HepG2 (cell line): ENCODE results near the gene NACC2. TPM values are rescaled to one million over a fixed set of nuclear protein-coding genes. Genes with fewer than 3 reads are reported as not detected.

Experiments
- ATAC-seq: fragments of 200-7000 bp; cut with Tn5 transposase; 3 replicates; pipeline ENCODE4 v1.9.1; 2020; ENCODE audit warnings: mild to moderate bottlenecking, moderate library complexity
- BruUV-seq: library from RNA; stranded (reverse); fragments of 400-500 nt; replicated peaks from 2 replicates; lab custom pipeline; 2021; lab: Mats Ljungman, UMichigan
- CTCF ChIA-PET: fragments of 300-600 bp; formaldehyde crosslinking; extraction: SDS; loops from one replicate; lab custom pipeline; 2021; ENCODE audit warnings: low total read pairs, inconsistent platforms, low intra/inter-chr PET ratio; lab: Yijun Ruan, JAX
- POLR2A ChIA-PET: fragments of 350-600 bp; sonication (Branson Sonifier 250); formaldehyde crosslinking; loops from one replicate; lab custom pipeline; 2020; ENCODE audit warnings: antibody characterized with exemption, inconsistent platforms; lab: Yijun Ruan, JAX
- DNase-seq: peaks from one replicate; pipeline ENCODE4 v3.0.0-alpha.2; 2015; ENCODE audit warnings: low spot score
- FAIRE-seq: peaks from 3 replicates; lab custom pipeline; 2011; peaks lifted over from hg19 to GRCh38; lab: Jason Lieb, UNC
- H2AFZ ChIP-seq: one replicate; pipeline ENCODE4 v1.6.1; 2011; ENCODE audit warnings: low read length, inconsistent platforms
- H3K27ac ChIP-seq: fragments of 300-600 bp; 3 replicates; pipeline ENCODE4 v1.8.0; 2011; ENCODE audit warnings: mixed run types, mild to moderate bottlenecking, mixed read lengths, low read length, inconsistent platforms; ENCODE audit not compliant: insufficient read depth; ENCODE audit errors: extremely low read length
- H3K27me3 ChIP-seq, 2 experiments: fragments of 200-600 bp in 1 of 2; 2 replicates in 1 of 2; 3 replicates in 1 of 2; pipeline versions ENCODE4 v1.6.0 to v1.8.0; 2011; ENCODE audit warnings: low read length in 2 of 2, mild to moderate bottlenecking in 2 of 2, moderate library complexity in 2 of 2, inconsistent platforms in 1 of 2; ENCODE audit not compliant: insufficient read depth in 2 of 2, control insufficient read depth in 1 of 2
- H3K36me3 ChIP-seq, 2 experiments: fragments of 200-600 bp in 1 of 2; replicated peaks in 1 of 2; 2 replicates in 1 of 2; 3 replicates in 1 of 2; pipeline versions ENCODE4 v1.5.1 to v1.8.0; 2011; ENCODE audit warnings: low read length in 2 of 2, inconsistent platforms in 1 of 2; ENCODE audit not compliant: insufficient read depth in 2 of 2, control insufficient read depth in 1 of 2
- H3K4me1 ChIP-seq: 2 replicates; pipeline ENCODE4 v1.5.1; 2012; ENCODE audit warnings: low read length, inconsistent platforms; ENCODE audit not compliant: insufficient read depth
- H3K4me2 ChIP-seq: 2 replicates; pipeline ENCODE4 v1.6.0; 2011; ENCODE audit warnings: low read depth, low read length, inconsistent platforms
- H3K4me3 ChIP-seq, 3 experiments: fragments of 200-600 bp in 1 of 3; sonication (generic), shearing (Covaris generic) in 1 of 3; replicated peaks in 1 of 3; 2 replicates each; pipeline ENCODE4 v1.5.1; 2011 to 2016; ENCODE audit warnings: low read length in 3 of 3, inconsistent platforms in 2 of 3, low read depth in 2 of 3, mild to moderate bottlenecking in 2 of 3, control low read depth in 1 of 3, mixed read lengths in 1 of 3; ENCODE audit not compliant: insufficient read depth in 1 of 3
- H3K79me2 ChIP-seq: one replicate; pipeline ENCODE4 v1.6.1; 2011; ENCODE audit warnings: low read length, inconsistent platforms; ENCODE audit not compliant: insufficient read depth
- H3K9ac ChIP-seq: 2 replicates; pipeline ENCODE4 v1.6.0; 2011; ENCODE audit warnings: mild to moderate bottlenecking, low read depth, low read length, inconsistent platforms; ENCODE audit not compliant: insufficient read depth
- H3K9me3 ChIP-seq: 2 replicates; pipeline ENCODE4 v1.5.1; 2012; ENCODE audit warnings: mild to moderate bottlenecking, low read length
- H4K20me1 ChIP-seq: 2 replicates; pipeline ENCODE4 v1.6.0; 2011; ENCODE audit warnings: inconsistent platforms, mild to moderate bottlenecking, low read length, moderate library complexity; ENCODE audit not compliant: insufficient read depth
- AGO1 ChIP-seq: fragments of 200-400 bp; formaldehyde crosslinking; IDR thresholded peaks from 2 replicates; pipeline ENCODE4 v1.6.1; 2017; ENCODE audit warnings: mild to moderate bottlenecking, low read depth, low read length, moderate library complexity; ENCODE audit not compliant: poor library complexity, severe bottlenecking
- FUBP1 ChIP-seq: sonication (generic); formaldehyde crosslinking; IDR thresholded peaks from 2 replicates; pipeline ENCODE4 v1.5.1; 2020; ENCODE audit warnings: missing genetic modification reagents, mild to moderate bottlenecking, borderline replicate concordance
- HNRNPL ChIP-seq: fragments of 200-400 bp; formaldehyde crosslinking; IDR thresholded peaks from 2 replicates; pipeline ENCODE4 v1.6.1; 2017; ENCODE audit warnings: mild to moderate bottlenecking, low read depth, low read length
- NCOA1 ChIP-seq: sonication (generic); formaldehyde crosslinking; IDR thresholded peaks from 2 replicates; pipeline ENCODE4 v1.9.0; 2021; ENCODE audit warnings: missing genetic modification reagents
- PAF1 ChIP-seq: IDR thresholded peaks from 2 replicates; pipeline ENCODE4 v1.6.1; 2016; ENCODE audit warnings: missing genetic modification reagents, missing compliant biosample characterization
- PAX8 ChIP-seq: sonication (generic); formaldehyde crosslinking; IDR thresholded peaks from 2 replicates; pipeline ENCODE4 v1.8.0; 2022; ENCODE audit warnings: mild to moderate bottlenecking, missing genetic modification reagents, borderline replicate concordance
- REXO4 ChIP-seq: sonication (generic); formaldehyde crosslinking; IDR thresholded peaks from 2 replicates; pipeline ENCODE4 v1.8.0; 2022; ENCODE audit warnings: missing genetic modification reagents, mild to moderate bottlenecking, borderline replicate concordance
- SIN3A ChIP-seq: IDR thresholded peaks from 2 replicates; pipeline ENCODE4 v1.6.1; 2011; ENCODE audit warnings: low read depth, mild to moderate bottlenecking, control low read depth, low read length, borderline replicate concordance
- SOX5 ChIP-seq: IDR thresholded peaks from 2 replicates; pipeline ENCODE4 v1.6.1; 2016; ENCODE audit warnings: borderline replicate concordance
- SP2 ChIP-seq: sonication (generic); formaldehyde crosslinking; IDR thresholded peaks from 2 replicates; pipeline ENCODE4 v1.5.1; 2020; ENCODE audit warnings: mild to moderate bottlenecking, missing genetic modification reagents
- TARDBP ChIP-seq: sonication (generic); formaldehyde crosslinking; IDR thresholded peaks from 2 replicates; pipeline ENCODE4 v1.8.0; 2022; ENCODE audit warnings: mild to moderate bottlenecking, missing genetic modification reagents
- ZFP90 ChIP-seq: sonication (generic); formaldehyde crosslinking; IDR thresholded peaks from 2 replicates; pipeline ENCODE4 v1.8.0; 2022; ENCODE audit warnings: missing genetic modification reagents, mild to moderate bottlenecking, inconsistent platforms, borderline replicate concordance
- ZNF460 ChIP-seq: sonication (generic); formaldehyde crosslinking; IDR thresholded peaks from 2 replicates; pipeline ENCODE4 v1.5.1; 2020; ENCODE audit warnings: missing genetic modification reagents, mild to moderate bottlenecking, borderline replicate concordance
- ZNF572 ChIP-seq: sonication (generic); formaldehyde crosslinking; IDR thresholded peaks from 2 replicates; pipeline ENCODE4 v1.5.1; 2020; ENCODE audit warnings: mild to moderate bottlenecking, missing genetic modification reagents
- ZNF713 ChIP-seq: sonication (generic); formaldehyde crosslinking; IDR thresholded peaks from 2 replicates; pipeline ENCODE4 v1.4.0; 2020; ENCODE audit warnings: mild to moderate bottlenecking, missing genetic modification reagents
- ZSCAN29 ChIP-seq: sonication (generic); formaldehyde crosslinking; conservative IDR thresholded peaks from 2 replicates; pipeline ENCODE4 v1.4.0; 2020; ENCODE audit warnings: mild to moderate bottlenecking, missing genetic modification reagents
- whole genome bisulfite sequencing: methylation state at CpG from one replicate; pipeline ENCODE4 v1.1.6; 2017; ENCODE audit warnings: low lambda C conversion rate; 5-methylcytosine and 5-hydroxymethylcytosine counted together
- in situ Hi-C: cut with HindIII; loops from 2 replicates; pipeline ENCODE4 v1.10.0; 2017; ENCODE audit warnings: low pct_unique_long_range_greater_than_20kb; ENCODE audit not compliant: extremely low pct_ligation_motif_present
- intact Hi-C: fragments of 100-400 bp; cut with micrococcal nuclease; formaldehyde crosslinking; loops from one replicate; pipeline ENCODE4 v1.10.0; 2022; ENCODE audit not compliant: unreplicated experiment
- polyA plus RNA-seq, 8 experiments: library from polyadenylated mRNA; depleted of rRNA in 3 of 8; stranded (reverse) in 7 of 8; unstranded in 1 of 8; fragments of >200 nt; fragmentation: Illumina TruSeq in 4 of 8; extraction: Trizol in 4 of 8; gene quantifications; 2 replicates each; pipeline versions ENCODE4 v1.2.1 to v1.2.3, GENCODE V29; 2011 to 2016; ENCODE audit warnings: low read depth in 4 of 8, missing spikeins in 1 of 8, mixed read lengths in 1 of 8; ENCODE audit not compliant: insufficient read depth in 1 of 8
- total RNA-seq, 5 experiments: library from RNA; depleted of rRNA; stranded (reverse); fragments of >200 nt; fragmentation: Illumina TruSeq; extraction: Trizol; gene quantifications; 2 replicates each; pipeline ENCODE4 v1.2.3, GENCODE V29; 2016; ENCODE audit warnings: low read depth in 1 of 5

The NACC2 gene
- total and polyA plus RNA-seq, 2 of the 13 experiments (the other 11 are each of a cell fraction or from before 2014, with no cell fraction given) = 5.9 to 12.3 TPM

GRCh38 chr9:136054798-136055714 is 40.0 kb downstream of the NACC2 start:
- Histone ChIP-seq H3K9me3 (no peaks in the 10 kb centered on the region), H4K20me1 (peaks cover 30% of the 10 kb centered on the region), H3K36me3 (peaks cover 0 to 4% of the 10 kb centered on the region in 2 experiments; a peak in 2 of 5 replicates), H3K79me2 (peaks cover 25% of the 10 kb centered on the region), H3K4me1 (peaks cover 33% of the 10 kb centered on the region), H2AFZ (no peak overlapping the region), H3K9ac (no peak overlapping the region), H3K27ac (no peak overlapping the region), H3K27me3 (no peaks in the 10 kb centered on the region), H3K4me2 (no peak overlapping the region), H3K4me3 (no peak overlapping the region)
- FAIRE-seq = no peak
- 0 out of 2 replicates have a peak, but pooled peaks have one; percentile 34 for TF ChIP-seq HNRNPL
- TF ChIP-seq SIN3A = no peak
- POLR2A ChIA-PET = interaction anchor here (1.5 to 4.2 kb wide), 2 partner anchors 40 to 63 kb away, joined by 4 to 14 read pairs; partner anchors contain the start of gene NACC2
- no TSS peak for BruUV-seq
- WGBS = 77% methylated on average over 11 of the region's 18 CpGs
- no peak for ATAC-seq
- no peak for DNase-seq
- CTCF ChIA-PET = no interaction called here
- intact Hi-C loops (loop anchor here (5.0 kb wide), 3 partner anchors 37 to 63 kb away; no protein-coding TSS in a partner anchor), in situ Hi-C loops (no loop called here)

GRCh38 chr9:136054146-136054545 is 40.9 kb downstream of the NACC2 start:
- 94% methylated on average over 4 of the region's 12 CpGs for WGBS
- TF ChIP-seq TARDBP (no peak), ZFP90 (CRISPR knock-in tag) (no peak), PAX8 (CRISPR knock-in tag) (no peak), REXO4 (CRISPR knock-in tag) (no peak), ZNF713 (CRISPR knock-in tag) (no peak), ZNF460 (CRISPR knock-in tag) (no peak), ZNF572 (CRISPR knock-in tag) (no peak), ZSCAN29 (CRISPR knock-in tag) (no peak), NCOA1 (CRISPR knock-in tag) (no peak), FUBP1 (CRISPR knock-in tag) (no peak), PAF1 (CRISPR knock-in tag) (no peak), AGO1 (no peak), SP2 (no peak), SOX5 (CRISPR knock-in tag) (no peak)

More at GRCh38 chr9:136054146-136054545, 40.9 kb downstream of the NACC2 start:
- H3K4me3 ChIP-seq = no peak overlapping the region
- intact Hi-C loops (loop anchor here (5.0 kb wide), 3 partner anchors 38 to 62 kb away; no protein-coding TSS in a partner anchor), in situ Hi-C loops (no loop called here)
- H4K20me1 ChIP-seq = peaks cover 30% of the 10 kb centered on the region
- H3K27me3 ChIP-seq = no peaks in the 10 kb centered on the region
- H3K4me2 ChIP-seq = peak overlapping the region; percentile 93
- no peak for DNase-seq
- peaks cover 2 to 8% of the 10 kb centered on the region in 2 experiments; a peak in 2 of 5 replicates for H3K36me3 ChIP-seq
- POLR2A ChIA-PET = interaction anchor here (1.5 to 4.2 kb wide), 2 partner anchors 41 to 63 kb away, joined by 4 to 14 read pairs; partner anchors contain the start of gene NACC2
- no peak for ATAC-seq
- H3K27ac ChIP-seq = no peak overlapping the region
- H3K4me1 ChIP-seq = peaks cover 33% of the 10 kb centered on the region
- BruUV-seq = no TSS peak
- CTCF ChIA-PET = no interaction called here
- no peaks in the 10 kb centered on the region for H3K9me3 ChIP-seq
- H2AFZ ChIP-seq = no peak overlapping the region
- H3K79me2 ChIP-seq = peaks cover 25% of the 10 kb centered on the region
- H3K9ac ChIP-seq = no peak overlapping the region
- no peak for FAIRE-seq
